HG03135 (cell line): Measurements from ENCODE around the gene HOXC10.

Source experiments
- ATAC-seq: cut with Tn5 transposase; IDR thresholded peaks from one replicate; pipeline ENCODE4 v1.9.1; 2021; ENCODE audit warnings: mild to moderate bottlenecking, moderate library complexity; ENCODE audit not compliant: unreplicated experiment

Gene HOXC10

DNA sequence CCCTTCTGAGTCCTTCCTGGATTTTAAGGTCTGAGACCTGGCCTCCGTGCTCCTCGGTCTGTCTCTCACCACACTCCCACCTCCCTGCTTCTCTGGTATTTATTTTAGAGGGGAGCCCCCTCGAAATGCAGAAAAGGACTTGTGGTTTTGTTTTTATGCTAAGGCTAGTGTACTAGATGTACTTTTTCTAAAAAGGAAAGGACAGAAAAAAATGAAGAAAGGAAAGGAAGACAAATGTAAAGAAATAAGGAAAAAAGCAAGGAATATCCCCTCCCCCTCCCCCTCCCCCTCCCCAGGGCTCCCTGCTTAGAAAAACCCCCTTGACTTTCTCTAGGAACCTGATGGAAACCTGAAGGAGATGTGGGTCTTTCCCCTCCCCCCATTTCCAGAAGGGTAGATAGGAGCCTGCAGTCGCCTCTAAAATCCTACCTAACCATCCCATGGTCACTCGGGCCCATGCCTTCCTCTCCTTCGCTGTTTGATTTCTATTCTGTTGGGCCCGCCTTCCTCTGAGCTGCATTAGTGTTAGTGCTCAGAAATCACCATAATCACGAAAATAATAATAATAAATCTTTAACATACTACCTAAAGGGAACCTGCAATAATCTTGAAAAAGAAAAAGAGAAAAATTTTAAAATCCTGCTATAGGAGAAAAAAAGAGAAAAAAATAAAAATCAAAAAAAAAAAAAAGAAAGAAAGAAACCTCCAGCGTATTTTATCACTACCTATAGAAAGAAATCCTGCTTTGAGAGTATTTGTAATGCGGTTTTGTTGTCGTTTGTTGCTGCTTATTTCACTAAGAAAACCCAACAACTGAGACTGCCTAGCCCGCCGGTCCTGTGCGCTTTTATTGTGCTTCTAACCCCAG is 27.0 kb downstream of the HOXC10 start:
- no peak for ATAC-seq

DNA sequence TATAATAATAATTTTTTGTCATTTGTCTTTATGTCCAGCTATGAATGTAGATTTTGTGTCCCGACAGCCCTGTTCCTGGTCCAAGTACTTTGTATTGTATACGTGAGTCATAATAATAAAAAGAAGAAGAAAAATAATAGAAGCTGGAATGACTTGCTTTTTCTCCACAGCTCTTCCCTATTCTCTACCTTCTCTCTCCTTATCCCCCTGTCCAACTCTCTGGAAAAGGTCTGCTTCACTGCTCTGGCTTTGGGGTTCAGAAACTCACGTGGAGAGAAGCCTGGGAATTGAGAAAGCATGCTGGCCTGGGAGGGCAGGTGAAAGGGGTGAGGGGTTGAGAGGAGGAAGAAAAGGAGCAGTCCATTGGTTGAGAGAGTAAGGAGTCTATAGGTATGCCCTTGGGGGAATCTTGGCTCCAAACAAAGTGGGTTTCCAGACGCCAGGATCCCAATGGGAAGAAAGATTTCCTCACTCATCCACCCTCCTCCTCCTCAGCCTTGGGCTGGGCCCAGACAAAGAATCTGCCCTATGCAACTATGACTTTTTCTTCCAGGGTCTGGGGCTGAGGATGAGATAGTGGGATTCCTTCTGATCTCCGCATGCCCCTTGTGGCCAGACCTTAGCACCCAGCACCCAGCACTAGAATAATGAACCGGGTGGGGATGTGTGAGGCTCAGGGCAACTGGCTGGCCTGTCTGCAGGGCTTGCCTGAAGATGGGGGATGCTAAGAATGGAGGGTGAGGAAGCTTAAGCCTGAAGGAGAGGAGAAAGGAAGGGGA is 27.9 kb downstream of the HOXC10 start:
- no peak for ATAC-seq

DNA sequence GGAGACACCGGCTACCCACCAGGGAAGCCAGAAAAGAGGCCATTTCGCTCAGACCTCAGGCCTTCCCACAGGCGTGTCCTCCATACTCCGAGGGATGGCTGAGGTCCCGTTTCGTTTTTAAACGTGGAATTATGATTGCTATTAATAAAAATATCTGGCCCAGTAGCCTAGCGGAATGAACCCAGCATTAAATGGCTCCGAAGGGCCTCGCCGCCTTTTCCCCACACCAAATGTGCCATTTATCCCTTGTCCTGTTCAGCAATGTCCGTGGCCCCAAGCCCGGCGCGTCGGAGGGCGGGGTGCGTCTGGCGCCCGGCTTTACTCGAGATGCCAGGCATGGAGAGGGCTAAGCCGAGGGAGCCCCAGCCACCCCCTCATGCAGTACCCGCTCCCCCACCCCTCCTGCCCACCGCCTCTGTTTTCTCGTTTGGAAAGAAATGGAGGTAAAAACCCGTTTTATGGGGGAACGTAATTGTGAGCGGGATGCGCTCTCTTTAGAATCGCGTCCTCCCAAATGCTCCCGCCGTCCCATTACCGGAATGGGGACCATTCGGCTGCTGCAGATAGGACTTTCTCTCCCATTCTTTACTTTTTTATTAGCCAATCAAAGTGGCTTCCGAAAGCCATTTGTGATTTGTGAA is 29.6 kb downstream of the HOXC10 start:
- ATAC-seq, result no peak

DNA sequence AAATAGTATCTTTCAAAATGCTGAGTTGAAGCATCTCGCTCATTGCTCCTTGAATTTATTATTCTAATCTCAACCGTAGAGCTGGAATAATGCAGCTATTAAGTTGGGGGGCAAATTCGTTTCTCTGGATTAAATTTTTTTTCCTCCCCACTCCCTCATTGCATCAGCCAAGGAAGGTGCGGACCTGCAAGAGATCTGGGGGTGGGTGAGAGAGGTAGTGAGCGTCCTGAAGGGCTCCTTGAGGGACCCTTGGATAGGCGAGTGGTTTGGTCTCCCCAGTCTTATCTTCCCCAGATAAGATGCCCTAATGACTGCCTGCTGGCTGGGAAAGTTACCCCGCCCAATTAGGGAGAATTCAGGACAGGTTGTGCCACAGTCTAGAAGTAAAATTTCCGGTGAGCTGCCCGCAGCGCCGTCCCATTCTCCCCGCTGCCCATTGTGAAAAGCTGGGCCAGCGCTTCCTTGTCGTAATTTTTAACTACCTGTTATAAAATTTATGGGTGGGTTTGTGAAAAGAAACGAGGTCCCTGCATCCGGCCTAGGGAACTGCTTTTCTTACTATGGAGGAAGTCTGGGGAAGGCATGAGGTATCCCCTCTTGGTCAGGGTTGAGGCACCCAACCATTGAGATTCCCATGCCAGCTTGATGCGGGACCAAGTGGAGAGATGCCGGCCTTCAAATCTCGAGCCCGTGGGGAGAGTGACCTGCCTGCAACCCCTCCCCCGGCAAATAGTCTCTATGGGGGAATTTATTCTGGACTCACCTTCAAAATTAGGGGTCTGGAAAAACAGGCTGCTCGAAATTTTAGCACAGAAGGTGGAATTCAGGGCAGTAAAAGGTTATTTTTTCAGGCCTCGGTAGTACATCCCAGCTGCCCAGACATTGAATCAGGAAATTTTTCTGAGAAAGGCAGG is 30.3 kb downstream of the HOXC10 start:
- ATAC-seq, result no peak

DNA sequence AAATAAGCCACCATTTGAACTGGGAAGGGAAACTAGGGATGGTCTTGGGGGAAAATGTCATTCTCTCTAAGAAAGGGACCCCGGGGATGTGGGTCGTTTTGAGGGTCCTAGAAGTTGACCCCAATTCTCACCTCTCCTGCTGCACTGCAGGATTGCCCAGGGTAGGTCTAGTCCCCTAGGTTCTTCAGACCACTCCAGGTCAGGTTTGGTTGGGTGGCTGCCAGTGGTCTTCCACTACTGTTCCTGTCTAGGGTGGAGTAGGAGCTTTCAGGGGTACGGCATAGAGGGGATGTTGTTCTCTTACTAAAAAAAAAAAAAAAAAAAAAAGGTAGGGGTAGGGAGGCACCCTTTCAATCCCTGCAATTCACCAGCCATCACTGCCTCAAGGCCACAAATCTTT is 31.1 kb downstream of the HOXC10 start:
- no peak for ATAC-seq

DNA sequence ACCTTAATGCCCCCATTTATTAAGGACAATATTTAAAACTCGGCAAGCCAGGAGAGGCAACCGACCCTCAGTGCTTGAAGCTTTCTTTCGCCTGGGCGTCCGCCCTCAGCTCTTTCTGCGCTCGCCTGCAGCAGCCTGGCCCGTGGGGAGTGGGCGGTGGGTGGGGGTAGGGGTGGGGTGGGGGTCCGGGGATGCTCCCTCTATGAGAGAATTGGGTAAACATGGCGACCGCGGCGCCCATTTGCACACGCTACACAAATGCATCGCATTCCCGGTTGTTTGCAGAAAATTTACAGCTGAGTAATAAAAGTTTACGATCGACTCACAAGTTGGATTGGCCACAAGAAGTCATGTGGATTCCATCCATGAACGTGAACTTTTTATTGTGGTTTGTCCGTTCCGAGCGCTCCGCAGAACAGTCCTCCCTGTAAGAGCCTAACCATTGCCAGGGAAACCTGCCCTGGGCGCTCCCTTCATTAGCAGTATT is 31.6 kb downstream of the HOXC10 start:
- ATAC-seq, result no peak

DNA sequence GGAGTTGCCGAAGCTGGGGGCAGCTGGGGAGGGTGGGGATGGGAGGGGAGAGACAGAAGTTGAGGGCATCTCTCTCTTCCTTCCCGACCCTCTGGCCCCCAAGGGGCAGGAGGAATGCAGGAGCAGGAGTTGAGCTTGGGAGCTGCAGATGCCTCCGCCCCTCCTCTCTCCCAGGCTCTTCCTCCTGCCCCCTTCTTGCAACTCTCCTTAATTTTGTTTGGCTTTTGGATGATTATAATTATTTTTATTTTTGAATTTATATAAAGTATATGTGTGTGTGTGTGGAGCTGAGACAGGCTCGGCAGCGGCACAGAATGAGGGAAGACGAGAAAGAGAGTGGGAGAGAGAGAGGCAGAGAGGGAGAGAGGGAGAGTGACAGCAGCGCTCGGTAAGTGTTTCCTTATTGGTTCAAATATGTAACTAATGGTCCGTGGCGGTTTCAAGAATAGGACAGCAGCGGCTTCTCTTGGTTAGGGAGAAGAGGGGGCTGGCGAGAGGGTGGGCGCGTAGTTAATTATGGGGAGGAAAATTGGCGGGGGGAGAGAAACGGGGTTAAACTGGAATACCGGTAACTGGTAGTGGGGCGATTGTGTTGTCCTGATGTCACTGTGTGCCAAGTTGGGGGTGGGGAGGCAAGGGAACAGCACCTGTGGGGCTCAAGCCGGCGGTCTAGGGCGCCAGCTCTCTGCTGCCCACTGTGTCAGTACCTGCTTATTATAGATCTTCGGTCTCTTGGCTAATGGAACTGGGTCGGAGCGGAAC is 32.3 kb downstream of the HOXC10 start:
- peak; percentile 21 for ATAC-seq

DNA sequence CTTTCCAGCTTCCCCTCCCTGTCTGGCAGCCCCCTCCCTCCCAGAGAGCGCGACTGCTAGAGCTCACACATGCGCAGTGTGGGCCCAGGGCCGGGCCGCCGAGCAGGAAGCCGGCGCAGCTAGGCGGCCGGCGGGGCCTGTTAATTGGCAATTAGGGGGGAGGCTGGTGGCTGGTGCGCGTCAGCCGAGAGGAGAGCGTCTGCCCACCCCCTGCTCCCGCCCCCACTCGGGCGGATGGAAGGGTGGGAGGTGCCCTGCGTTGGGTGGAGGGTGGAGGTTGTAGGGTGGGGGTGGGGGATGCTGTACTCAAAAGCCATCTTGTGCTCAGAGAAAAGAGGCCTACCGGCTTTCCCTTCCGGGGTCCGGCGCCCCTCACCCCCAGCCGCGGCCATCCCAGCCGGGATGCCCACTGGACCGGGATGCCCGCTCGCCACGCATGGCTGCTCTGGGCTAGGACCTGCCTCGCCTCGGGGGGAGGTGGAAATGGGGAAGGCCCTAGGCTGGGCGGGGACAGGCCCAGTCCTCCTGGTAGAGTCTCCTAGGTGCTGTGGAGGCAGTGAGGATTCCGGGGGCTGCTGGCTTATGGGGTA is 33.0 kb downstream of the HOXC10 start:
- peak; percentile 70 for ATAC-seq

DNA sequence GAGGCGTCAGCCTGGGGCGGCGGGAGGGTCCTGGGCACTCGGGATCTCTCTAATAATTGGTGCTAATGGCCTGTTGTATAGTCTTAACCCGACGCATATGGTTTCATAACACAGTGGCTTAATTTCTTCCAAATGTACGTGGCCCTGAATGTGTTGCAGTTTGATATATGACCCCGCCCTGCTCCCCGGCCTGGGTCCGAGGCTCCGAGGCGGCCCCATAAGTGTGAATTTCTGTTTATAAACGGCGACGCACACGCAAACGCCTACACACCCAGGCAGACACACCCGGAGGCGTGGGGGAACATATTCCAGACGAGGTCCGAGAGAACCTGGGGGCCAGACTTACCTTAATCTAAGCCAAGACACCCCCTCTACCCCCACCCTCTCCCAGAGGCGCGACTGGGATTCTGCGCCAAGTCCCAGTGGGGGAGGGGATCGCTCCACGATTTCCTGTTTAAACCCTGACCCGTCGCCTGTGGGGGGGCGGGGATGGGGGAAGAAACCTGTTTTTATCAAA is 33.6 kb downstream of the HOXC10 start:
- ATAC-seq, result no peak

DNA sequence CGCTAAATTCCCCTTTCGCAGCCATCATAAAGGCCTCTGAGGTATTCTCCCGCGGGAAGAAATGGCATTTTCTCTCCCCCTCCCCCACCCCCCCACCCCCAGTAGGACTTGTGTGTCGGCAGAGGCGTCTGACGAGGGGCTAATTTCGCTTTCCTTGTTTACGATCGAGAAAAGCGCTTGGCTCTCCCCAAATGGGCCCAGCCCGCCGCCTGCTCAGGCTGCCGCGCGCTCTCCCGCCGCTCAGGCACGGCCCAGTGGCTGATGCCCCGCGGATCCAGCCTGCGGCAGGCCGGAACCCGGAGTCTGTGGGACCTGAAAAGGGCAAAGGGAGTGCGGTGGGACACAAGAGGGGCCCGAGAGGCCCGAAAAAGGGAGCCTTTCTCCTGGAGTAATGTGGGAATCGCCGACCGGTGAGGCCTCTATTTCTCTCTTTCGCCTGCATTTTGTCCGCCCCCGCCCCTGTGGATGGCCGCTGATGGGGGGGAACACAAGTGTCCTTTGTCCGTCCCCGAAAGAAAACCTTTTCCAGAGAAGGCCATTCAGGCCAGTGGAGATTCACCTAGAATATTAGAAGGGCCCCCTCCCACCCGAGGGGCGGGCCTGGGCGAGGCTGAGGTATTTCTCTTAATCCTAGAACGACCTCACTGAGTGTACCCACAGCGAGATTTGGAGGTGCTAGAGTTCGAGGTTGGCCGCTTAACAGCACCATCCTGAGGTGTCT is 34.3 kb downstream of the HOXC10 start:
- no peak for ATAC-seq

DNA sequence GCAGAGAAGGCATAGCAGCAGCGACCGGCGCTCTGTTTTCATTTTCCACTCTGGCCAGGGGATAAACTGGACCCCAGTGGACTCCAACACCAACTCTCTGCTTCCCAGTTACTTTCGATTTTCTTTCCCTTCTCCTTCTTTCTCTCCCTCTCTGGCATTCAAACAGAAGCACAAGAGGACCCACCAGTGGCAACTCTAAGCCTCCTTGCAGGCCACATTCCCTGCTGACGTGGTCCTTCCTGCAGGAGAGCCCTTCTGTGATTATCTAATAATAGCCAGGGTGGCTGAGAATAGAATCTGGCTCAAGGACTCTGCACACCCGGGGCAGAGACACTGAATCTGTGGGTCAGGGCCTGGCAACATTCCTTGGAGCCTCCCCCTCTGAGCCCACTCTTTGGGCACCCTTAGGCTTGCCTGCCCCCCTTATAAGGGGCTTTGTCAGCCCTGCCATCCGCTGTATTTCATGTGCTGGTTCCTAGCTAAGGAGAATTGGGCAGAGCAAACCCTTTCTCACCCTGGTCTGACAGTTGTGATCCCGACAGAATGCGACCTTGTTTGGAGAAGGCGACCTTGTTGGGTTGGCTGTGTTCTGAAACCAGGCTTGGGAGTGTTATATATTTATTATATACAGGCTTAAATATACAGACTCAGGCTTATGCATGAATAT is 35.1 kb downstream of the HOXC10 start:
- no peak for ATAC-seq

DNA sequence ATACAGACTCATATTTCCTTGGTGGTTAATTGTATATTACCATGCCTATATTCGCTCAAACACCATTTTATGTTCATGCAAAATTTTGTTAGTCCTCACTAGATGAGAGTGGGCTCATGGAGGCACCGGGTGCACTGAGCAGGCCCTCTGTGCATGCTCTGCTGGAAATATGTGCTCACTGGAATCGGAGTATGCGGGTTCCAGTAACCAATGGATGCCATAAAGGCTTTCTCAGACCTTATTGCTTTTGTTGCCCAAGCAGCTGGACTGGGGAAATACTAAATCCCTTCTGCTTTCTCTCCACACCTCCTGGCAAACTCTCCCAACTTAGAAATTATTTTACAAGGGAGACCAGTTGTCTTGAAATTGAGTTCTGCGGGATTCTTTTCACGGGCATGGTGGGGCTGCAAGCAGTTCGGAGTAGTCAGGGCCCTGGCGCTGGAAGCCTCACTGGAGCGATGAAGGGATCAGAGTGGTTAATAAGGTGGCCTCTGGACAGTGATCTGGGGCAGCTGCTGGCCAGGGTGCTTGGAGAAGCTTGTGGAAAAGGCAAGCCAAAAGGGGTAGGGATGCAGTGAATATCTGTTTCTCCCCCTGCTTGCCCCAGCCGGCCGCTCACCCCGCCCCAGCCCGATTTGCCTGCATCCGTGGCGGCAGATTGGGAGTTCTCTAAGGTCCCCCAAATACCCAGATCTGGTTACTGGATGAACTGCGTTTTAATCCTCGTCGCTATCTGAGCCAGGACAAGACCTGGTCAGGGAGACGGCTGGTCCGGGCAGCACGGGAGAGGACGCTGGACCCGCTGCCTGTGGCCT is 35.9 kb downstream of the HOXC10 start:
- ATAC-seq, result no peak

DNA sequence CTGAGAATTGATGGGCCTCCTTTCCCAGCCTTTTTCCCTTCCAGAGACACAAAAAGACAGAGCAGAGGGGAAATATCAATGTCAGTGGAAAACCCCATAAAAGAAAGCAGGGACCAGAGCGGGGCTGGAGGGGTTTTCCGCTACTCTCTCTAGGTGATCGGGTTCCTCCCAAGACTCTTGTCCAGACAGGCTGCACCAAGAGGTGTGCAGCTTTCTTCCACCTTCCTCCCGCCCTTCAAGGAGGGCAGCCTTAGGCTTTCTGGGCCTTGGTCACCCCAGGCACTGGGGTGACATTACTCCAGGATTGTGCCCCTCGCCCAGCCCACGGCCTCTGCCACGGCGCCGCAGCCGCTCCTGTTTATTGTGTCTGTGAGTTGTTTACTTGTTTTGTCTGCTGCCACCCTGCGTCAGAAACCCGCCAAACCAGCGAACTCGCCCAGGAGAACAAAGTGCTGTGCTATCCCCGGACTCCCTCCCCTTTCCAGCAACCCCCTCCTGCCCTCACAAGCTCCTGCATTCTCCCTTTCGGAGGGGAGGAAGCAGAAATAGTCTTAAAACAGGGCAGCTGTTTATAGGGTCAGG is 36.6 kb downstream of the HOXC10 start:
- no peak for ATAC-seq

DNA sequence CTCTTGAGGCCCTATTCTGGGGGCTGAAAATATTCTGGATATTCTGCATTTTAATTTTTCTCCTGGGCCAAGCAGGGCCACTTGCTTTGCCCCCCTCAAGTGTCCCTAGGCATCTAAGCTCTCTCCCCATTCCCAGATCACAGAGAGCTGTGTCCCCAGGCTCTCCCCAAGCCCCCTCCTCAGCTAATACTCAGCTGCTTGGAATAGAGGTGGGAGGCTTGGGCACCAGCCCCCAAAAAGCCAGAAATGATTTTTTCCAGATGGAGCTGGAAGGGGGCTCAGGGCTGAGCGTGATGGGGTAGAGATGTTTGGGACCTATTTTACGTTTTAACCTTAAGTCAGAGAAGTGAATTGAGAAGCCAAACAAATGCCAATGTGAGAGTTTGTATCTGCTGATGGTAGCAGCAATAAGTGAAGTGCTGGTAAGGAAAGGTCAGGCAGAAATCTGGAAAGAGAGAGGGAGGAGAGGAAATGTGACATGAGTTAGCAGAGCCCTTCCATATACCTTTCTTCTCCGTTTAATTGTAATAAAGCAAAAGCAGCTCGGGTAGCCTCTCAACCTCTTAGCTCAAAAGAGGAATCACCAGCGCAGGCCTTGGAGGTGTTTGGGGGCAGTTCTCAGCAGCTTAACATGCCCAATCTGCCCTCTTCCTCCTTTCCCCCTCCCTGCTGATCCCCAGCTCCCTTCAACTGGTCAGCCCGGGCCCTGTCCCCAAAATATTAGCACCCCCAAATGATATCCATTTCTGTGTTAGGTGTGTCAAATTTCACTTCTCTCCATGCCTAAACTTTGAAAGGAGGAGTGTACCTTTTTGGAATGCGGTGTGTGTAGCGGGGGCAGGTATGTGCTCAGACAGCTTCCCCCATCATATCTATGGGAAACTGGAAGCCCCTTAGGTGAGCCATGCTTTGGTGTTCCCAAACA is 38.3 kb downstream of the HOXC10 start:
- no peak for ATAC-seq

DNA sequence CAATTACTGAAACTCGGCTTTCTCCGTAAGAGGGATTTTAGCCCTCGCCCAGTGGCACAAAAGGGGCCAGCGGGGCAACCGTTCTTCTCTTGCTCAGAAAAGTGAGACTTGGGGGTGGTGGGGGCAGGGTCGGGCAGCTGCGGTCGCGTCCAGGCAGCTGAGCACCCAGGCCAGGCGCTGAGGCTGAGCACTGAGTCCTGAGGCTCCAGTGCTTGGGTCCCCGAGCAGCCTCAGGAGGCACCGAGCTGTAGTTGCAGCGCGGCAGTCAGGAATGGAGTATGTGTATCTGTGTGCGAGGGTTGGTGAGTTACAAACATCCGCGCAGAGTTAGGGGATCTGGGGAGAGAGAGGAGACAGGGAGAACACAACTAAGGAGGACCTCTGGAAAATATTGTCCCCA is 39.2 kb downstream of the HOXC10 start:
- ATAC-seq, result no peak
